Measurements from ENCODE around the gene PCIF1. TPM values are rescaled to one million over a fixed set of nuclear protein-coding genes. Genes with fewer than 3 reads are reported as not detected.
A peak's percentile ranks its signal among the peaks of the same experiment; 100 is the strongest.

Gene PCIF1
- total and polyA plus RNA-seq, 7 donors = 26.4 to 39.3 (median 31.9) TPM

DNA sequence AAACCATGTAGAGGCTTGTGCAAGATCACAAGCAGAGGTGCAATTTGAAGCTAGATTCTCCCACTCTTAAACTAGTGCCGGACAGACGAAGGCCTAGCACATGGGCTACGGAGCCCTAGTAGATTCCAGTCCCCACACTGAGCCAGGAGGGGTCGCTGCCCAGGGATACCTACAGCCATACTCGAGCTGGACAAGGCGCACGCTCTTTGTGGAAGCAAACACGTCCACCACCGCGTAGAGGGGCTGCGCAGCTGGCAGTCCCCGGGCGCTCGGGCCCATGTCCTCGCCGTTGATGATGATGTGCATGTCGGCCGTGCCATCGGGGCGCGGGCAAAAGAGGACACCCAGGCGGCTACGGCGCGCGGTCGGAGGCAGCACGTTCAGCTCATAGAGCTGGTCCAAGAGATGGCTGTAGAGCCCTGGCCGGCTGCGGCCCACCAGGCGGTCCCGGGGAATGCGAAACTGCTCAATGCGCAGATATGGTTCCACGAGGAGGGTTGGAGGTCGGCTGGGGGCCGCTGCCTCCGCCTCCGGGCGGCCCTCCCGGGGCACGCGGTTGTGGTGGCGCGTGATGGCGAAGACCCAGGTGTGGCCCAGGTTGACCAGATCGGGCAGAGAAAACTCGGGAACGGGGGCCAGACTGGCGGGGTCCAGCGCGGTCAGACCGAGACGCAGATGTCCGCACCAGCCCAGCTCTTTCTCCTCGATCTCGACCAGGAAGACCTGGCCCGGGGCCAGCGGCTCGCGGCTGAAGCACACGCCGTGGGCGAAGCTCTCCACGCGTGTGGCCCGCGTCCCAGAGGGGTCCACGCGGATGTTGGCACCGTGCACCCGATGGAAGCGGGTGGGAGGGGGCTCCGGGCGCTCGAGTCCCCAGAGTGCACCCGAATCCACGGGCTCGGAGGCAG lies 44.2 kb upstream of the PCIF1 start:
- peak; percentile 94 for DNase-seq
- intact Hi-C loops (cut with DNase I) = loop anchor here (2.0 to 5.0 kb wide), 3 partner anchors 44 to 92 kb away; partner anchors contain the start of genes PCIF1 and SNX21
- Histone ChIP-seq H3K4me1 (peaks cover 0 to 40% (median 29%) of the 10 kb centered on the region in 4 donors), H3K4me3 (peak overlapping the region; percentile 57 to 95 (median 81)), H3K27ac (peak overlapping the region; percentile 89 to 93 (median 91)), H3K9me3 (no peaks in the 10 kb centered on the region), H3K36me3 (peaks cover 7 to 51% (median 14%) of the 10 kb centered on the region in 4 donors), H3K27me3 (no peaks in the 10 kb centered on the region)
- 1% methylated on average over 79 of the region's 79 CpGs for whole genome bisulfite sequencing, 2 donors
- TF ChIP-seq POLR2A (IDR thresholded peaks at IDR 0.05) (no peak), EP300 (IDR thresholded peaks at IDR 0.05) (no peak), POLR2AphosphoS5 (IDR thresholded peaks at IDR 0.05) (peak; percentile 14 to 54 (median 46))
- TF ChIP-seq, protein P1, sequence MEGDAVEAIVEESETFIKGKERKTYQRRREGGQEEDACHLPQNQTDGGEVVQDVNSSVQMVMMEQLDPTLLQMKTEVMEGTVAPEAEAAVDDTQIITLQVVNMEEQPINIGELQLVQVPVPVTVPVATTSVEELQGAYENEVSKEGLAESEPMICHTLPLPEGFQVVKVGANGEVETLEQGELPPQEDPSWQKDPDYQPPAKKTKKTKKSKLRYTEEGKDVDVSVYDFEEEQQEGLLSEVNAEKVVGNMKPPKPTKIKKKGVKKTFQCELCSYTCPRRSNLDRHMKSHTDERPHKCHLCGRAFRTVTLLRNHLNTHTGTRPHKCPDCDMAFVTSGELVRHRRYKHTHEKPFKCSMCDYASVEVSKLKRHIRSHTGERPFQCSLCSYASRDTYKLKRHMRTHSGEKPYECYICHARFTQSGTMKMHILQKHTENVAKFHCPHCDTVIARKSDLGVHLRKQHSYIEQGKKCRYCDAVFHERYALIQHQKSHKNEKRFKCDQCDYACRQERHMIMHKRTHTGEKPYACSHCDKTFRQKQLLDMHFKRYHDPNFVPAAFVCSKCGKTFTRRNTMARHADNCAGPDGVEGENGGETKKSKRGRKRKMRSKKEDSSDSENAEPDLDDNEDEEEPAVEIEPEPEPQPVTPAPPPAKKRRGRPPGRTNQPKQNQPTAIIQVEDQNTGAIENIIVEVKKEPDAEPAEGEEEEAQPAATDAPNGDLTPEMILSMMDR (IDR thresholded peaks at IDR 0.05) = peak in 3 of 4 experiments; percentile 42 to 67 (median 56)

DNA sequence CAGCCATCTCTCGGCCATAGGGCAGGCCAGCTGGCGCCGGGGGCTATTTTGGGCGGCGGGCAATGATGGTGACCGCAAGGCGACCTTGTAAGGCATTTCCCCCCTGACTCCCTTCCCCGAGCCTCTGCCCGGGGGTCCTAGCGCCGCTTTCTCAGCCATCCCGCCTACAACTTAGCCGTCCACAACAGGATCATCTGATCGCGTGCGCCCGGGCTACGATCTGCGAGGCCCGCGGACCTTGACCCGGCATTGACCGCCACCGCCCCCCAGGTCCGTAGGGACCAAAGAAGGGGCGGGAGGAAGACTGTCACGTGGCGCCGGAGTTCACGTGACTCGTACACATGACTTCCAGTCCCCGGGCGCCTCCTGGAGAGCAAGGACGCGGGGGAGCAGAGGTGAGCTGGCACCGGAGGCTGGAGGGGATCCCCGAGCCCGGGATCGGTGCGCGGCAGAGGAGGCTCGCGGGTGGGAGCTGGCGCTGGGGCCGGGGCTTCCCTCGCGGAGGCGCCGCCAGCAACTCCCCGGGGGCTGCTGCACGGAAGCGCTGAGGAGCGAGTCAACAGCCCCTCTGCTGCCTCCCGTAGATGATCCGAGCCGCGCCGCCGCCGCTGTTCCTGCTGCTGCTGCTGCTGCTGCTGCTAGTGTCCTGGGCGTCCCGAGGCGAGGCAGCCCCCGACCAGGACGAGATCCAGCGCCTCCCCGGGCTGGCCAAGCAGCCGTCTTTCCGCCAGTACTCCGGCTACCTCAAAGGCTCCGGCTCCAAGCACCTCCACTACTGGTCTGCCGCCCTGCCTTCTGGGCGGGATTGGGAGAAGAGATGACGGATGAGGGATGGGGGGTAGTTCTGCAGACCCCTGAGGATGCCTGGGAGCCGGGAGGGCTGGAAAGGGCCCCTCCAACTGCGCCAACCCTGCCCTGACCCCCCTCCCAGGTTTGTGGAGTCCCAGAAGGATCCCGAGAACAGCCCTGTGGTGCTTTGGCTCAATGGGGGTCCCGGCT lies 43.2 kb upstream of the PCIF1 start, which contains the start of the genes CTSA and NEURL2:
TSS of gene CTSA (plus strand) at position 351 of the 999 bp plus-strand sequence. CDS start at position 585, 234 bp downstream.
TSS of gene NEURL2 (minus strand) at position 224 of the 999 bp plus-strand sequence. CDS start at position 7, 217 bp downstream.
- 0 to 1% methylated on average over 78 of the region's 78 CpGs for WGBS, 2 donors
- peak; percentile 98 for DNase-seq
- TF ChIP-seq EP300 (IDR thresholded peaks at IDR 0.05) = peak in 1 of 4 donors; percentile 23
- TF ChIP-seq POLR2A (IDR thresholded peaks at IDR 0.05) = peak; percentile 32 to 42
- TF ChIP-seq, protein P1 (IDR thresholded peaks at IDR 0.05) = no peak
- peak; percentile 70 to 93 (median 86) for TF ChIP-seq POLR2AphosphoS5 (IDR thresholded peaks at IDR 0.05)
- Histone ChIP-seq H3K4me1 (peaks cover 0 to 40% (median 29%) of the 10 kb centered on the region in 4 donors), H3K4me3 (peak within 1 kb of the TSS; percentile 57 to 95 (median 81)), H3K36me3 (peaks cover 7 to 53% (median 22%) of the 10 kb centered on the region in 4 donors), H3K27ac (peak within 1 kb of the TSS; percentile 89 to 93 (median 91)), H3K9me3 (no peaks in the 10 kb centered on the region), H3K27me3 (no peaks in the 10 kb centered on the region)
- intact Hi-C loops (cut with DNase I) = loop anchor here (1.0 to 5.0 kb wide), 5 partner anchors 19 to 92 kb away; partner anchors contain the start of genes PCIF1, SNX21 and ZNF335

DNA sequence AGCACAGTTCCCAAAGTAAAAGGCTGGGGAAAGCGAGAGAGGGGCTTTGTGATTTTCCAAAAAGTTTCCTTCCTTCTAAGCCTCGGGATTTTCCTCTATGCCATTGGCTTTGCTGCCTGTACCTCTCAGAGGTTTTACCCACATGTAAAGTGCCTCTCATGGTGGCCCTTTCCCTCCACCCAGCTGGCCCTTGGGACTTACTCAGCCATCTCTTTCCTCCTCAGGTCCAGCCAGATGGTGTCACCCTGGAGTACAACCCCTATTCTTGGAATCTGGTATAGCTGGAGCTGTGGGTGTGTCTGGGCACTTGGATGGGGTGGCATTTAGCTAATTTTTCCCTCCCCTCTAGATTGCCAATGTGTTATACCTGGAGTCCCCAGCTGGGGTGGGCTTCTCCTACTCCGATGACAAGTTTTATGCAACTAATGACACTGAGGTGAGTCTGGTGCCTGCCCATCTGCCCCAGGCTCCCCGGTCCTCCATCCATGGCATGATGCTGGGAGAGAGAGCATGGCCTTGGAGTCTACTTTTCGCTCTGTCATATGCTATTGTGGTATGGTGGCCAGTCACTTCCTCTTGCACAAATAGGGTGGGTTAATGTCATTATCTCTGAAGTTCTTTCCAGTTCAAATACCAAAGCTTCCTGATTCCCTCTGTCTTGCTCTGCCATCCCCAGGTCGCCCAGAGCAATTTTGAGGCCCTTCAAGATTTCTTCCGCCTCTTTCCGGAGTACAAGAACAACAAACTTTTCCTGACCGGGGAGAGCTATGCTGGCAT lies 42.2 kb upstream of the PCIF1 start:
- Histone ChIP-seq H3K4me3 (peak overlapping the region; percentile 57 to 95 (median 81)), H3K27me3 (no peaks in the 10 kb centered on the region), H3K27ac (peak overlapping the region in 3 of 4 donors; percentile 89 to 93 (median 91)), H3K36me3 (peaks cover 15 to 53% (median 30%) of the 10 kb centered on the region in 4 donors), H3K9me3 (no peaks in the 10 kb centered on the region), H3K4me1 (peaks cover 0 to 40% (median 29%) of the 10 kb centered on the region in 4 donors)
- intact Hi-C loops (cut with DNase I) = loop anchor here (5.0 kb wide), 1 partner anchor 60 kb away; the partner anchor contains the start of gene SNX21
- WGBS, 2 donors = 67 to 79% methylated on average over 9 of the region's 9 CpGs
- TF ChIP-seq, protein P1 (IDR thresholded peaks at IDR 0.05) = no peak
- TF ChIP-seq EP300 (IDR thresholded peaks at IDR 0.05) (no peak), POLR2A (IDR thresholded peaks at IDR 0.05) (no peak), POLR2AphosphoS5 (IDR thresholded peaks at IDR 0.05) (no peak)
- peak; percentile 59 for DNase-seq
